Measurements from ENCODE around the gene MAPK8IP3. TPM values are rescaled to one million over a fixed set of nuclear protein-coding genes. Genes with fewer than 3 reads are reported as not detected.

The MAPK8IP3 gene
- polyA plus RNA-seq, 3 donors, result 1.1 to 185 (median 2.1) TPM

DNA sequence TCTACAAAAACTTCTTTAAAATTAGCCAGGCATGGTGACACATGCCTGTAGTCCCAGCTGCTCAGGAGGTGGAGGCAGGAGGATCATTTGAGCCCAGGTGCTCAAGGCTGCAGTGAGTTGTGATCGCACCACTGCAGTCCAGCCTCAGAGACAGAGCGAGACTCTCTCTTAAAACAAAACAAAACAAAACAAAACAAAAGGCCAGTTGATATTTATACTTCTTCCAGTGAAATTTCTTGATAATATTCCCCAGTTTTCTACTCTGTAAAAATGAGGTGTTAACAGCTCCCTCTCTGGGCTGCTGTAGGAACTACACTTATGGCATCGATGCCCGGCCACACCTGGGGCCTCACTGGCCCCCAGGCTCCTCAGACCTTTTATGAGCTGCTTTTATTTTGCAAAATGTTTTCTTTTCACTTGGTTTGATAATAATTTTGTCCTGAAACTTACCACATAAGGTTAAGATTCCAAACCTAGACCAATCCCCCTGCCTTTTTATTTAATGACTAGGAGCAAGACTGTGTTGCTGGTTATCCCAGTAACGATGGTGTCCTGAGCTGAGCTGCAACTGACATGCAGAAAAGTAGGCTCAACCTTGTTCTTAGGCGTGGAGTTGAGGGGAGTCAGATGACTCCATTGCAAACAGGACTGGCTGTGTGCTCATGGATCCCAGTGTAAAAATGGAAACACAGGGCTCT, 17.6 kb downstream of the MAPK8IP3 start:
- H4K20me1 ChIP-seq (ENCODE audit: insufficient read depth, low read length), result peaks cover 49% of the 10 kb centered on the region
- peak overlapping the region; percentile 88 to 96 (median 94) for H3K27ac Mint-ChIP-seq
- TF ChIP-seq, protein P1, sequence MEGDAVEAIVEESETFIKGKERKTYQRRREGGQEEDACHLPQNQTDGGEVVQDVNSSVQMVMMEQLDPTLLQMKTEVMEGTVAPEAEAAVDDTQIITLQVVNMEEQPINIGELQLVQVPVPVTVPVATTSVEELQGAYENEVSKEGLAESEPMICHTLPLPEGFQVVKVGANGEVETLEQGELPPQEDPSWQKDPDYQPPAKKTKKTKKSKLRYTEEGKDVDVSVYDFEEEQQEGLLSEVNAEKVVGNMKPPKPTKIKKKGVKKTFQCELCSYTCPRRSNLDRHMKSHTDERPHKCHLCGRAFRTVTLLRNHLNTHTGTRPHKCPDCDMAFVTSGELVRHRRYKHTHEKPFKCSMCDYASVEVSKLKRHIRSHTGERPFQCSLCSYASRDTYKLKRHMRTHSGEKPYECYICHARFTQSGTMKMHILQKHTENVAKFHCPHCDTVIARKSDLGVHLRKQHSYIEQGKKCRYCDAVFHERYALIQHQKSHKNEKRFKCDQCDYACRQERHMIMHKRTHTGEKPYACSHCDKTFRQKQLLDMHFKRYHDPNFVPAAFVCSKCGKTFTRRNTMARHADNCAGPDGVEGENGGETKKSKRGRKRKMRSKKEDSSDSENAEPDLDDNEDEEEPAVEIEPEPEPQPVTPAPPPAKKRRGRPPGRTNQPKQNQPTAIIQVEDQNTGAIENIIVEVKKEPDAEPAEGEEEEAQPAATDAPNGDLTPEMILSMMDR (IDR thresholded peaks at IDR 0.05), result peak; percentile 91
- peak overlapping the region; percentile 70 to 84 for H3K27ac ChIP-seq (ENCODE audit: low read depth in 1 of 2, low read length in 2 of 2)
- H3K36me3 ChIP-seq (replicated peaks in 1 of 2; ENCODE audit: control insufficient read depth in 1 of 2, insufficient read depth in 2 of 2, low read length in 2 of 2), result peaks cover 35 to 39% of the 10 kb centered on the region in 2 donors
- DNase-seq, result peak; percentile 21 to 60 (median 43)
- no peaks in the 10 kb centered on the region for H3K27me3 ChIP-seq (ENCODE audit: control insufficient read depth in 2 of 2, insufficient read depth in 2 of 2, low read length in 2 of 2)
- no peaks in the 10 kb centered on the region for H3K9me3 ChIP-seq (replicated peaks in 1 of 2; ENCODE audit: control insufficient read depth in 1 of 2, insufficient read depth in 1 of 2, low read length in 2 of 2)
- H3K27me3 Mint-ChIP-seq (ENCODE audit: low read depth in 3 of 3), result peaks cover 0 to 2% (median 2%) of the 10 kb centered on the region in 3 donors
- peaks cover 53 to 57% of the 10 kb centered on the region in 2 donors for H3K4me1 ChIP-seq (ENCODE audit: control insufficient read depth in 1 of 2, insufficient read depth in 2 of 2, low read length in 2 of 2)
- H3K9ac ChIP-seq (ENCODE audit: insufficient read depth, low read length, poor library complexity, severe bottlenecking), result no peak overlapping the region
- H3K4me2 ChIP-seq (replicated peaks; ENCODE audit: extremely low read depth, low read length, poor library complexity, severe bottlenecking), result no peak overlapping the region
- peaks cover 61% of the 10 kb centered on the region for H3K79me2 ChIP-seq (ENCODE audit: insufficient read depth, low read length)
- H3K9me3 Mint-ChIP-seq, result no peaks in the 10 kb centered on the region
- peaks cover 29 to 43% of the 10 kb centered on the region in 2 donors for H3K36me3 Mint-ChIP-seq
- no peak overlapping the region for H2AFZ ChIP-seq (ENCODE audit: insufficient read depth, low read depth, low read length, poor library complexity, severe bottlenecking)
- intact Hi-C loops (cut with micrococcal nuclease), result no loop called here
- 66% methylated on average over 2 of the region's 6 CpGs for WGBS (ENCODE audit: insufficient coverage)
- H3K4me3 Mint-ChIP-seq, result no peak overlapping the region
- H3K4me3 ChIP-seq (replicated peaks in 1 of 3; ENCODE audit: low read depth in 2 of 3, low read length in 3 of 3), result no peak overlapping the region
- peaks cover 51% of the 10 kb centered on the region for H3K4me1 Mint-ChIP-seq

GRCh38 chr16:1724491-1724890, 18.5 kb downstream of the MAPK8IP3 start:
- no peak overlapping the region for H3K4me3 Mint-ChIP-seq
- 97% methylated on average over 11 of the region's 12 CpGs for WGBS (ENCODE audit: insufficient coverage)
- TF ChIP-seq, protein P1 (IDR thresholded peaks at IDR 0.05), result no peak
- H2AFZ ChIP-seq (ENCODE audit: insufficient read depth, low read depth, low read length, poor library complexity, severe bottlenecking), result no peak overlapping the region
- H3K4me3 ChIP-seq (replicated peaks in 1 of 3; ENCODE audit: low read depth in 2 of 3, low read length in 3 of 3), result no peak overlapping the region
- peaks cover 44 to 48% of the 10 kb centered on the region in 2 donors for H3K4me1 ChIP-seq (ENCODE audit: control insufficient read depth in 1 of 2, insufficient read depth in 2 of 2, low read length in 2 of 2)
- no peak overlapping the region for H3K27ac ChIP-seq (ENCODE audit: low read depth in 1 of 2, low read length in 2 of 2)
- intact Hi-C loops (cut with micrococcal nuclease), result no loop called here
- no peak overlapping the region for H3K27ac Mint-ChIP-seq
- peaks cover 54% of the 10 kb centered on the region for H4K20me1 ChIP-seq (ENCODE audit: insufficient read depth, low read length)
- H3K9ac ChIP-seq (ENCODE audit: insufficient read depth, low read length, poor library complexity, severe bottlenecking), result no peak overlapping the region
- H3K79me2 ChIP-seq (ENCODE audit: insufficient read depth, low read length), result peaks cover 52% of the 10 kb centered on the region
- H3K9me3 Mint-ChIP-seq, result peaks cover 0 to 2% (median 0%) of the 10 kb centered on the region in 7 donors
- no peak for DNase-seq
- peaks cover 43 to 47% of the 10 kb centered on the region in 2 donors for H3K36me3 ChIP-seq (replicated peaks in 1 of 2; ENCODE audit: control insufficient read depth in 1 of 2, insufficient read depth in 2 of 2, low read length in 2 of 2)
- no peak overlapping the region for H3K4me2 ChIP-seq (replicated peaks; ENCODE audit: extremely low read depth, low read length, poor library complexity, severe bottlenecking)
- H3K27me3 ChIP-seq (ENCODE audit: control insufficient read depth in 2 of 2, insufficient read depth in 2 of 2, low read length in 2 of 2), result no peaks in the 10 kb centered on the region
- no peaks in the 10 kb centered on the region for H3K9me3 ChIP-seq (replicated peaks in 1 of 2; ENCODE audit: control insufficient read depth in 1 of 2, insufficient read depth in 1 of 2, low read length in 2 of 2)
- H3K36me3 Mint-ChIP-seq, result peaks cover 38 to 49% of the 10 kb centered on the region in 2 donors
- H3K4me1 Mint-ChIP-seq, result peaks cover 42% of the 10 kb centered on the region
- peaks cover 0 to 2% (median 2%) of the 10 kb centered on the region in 3 donors for H3K27me3 Mint-ChIP-seq (ENCODE audit: low read depth in 3 of 3)
